ENCODE results near the gene KNCN. TPM values are rescaled to one million over a fixed set of nuclear protein-coding genes. Genes with fewer than 3 reads are reported as not detected.

KNCN gene
- total RNA-seq, 4 donors from 2014 or later: not detected

Other genes with a start within 250 kb of the KNCN start
- gene LRRC41, start 248.0 kb downstream of the KNCN start, total RNA-seq: 10 to 100 TPM; 76.3 to 99.2 (median 77.9) TPM
- 100 to 1,000 TPM; 415 to 695 (median 493) TPM for gene UQCRH, start 247.9 kb downstream of the KNCN start, total RNA-seq
- gene NSUN4, start 210.8 kb downstream of the KNCN start, total RNA-seq: 10 to 100 TPM; 15.5 to 22.5 (median 20.8) TPM
- gene FAAH, start 157.3 kb downstream of the KNCN start, total RNA-seq: 10 to 100 TPM in 1 of 4 donors, 1 to 10 TPM in 3; 5.2 to 15.6 (median 7.3) TPM
- gene DMBX1, start 61.8 kb downstream of the KNCN start, total RNA-seq: not detected
- 10 to 100 TPM; 23.7 to 63.5 (median 43.4) TPM for gene MKNK1, start 52.6 kb upstream of the KNCN start, total RNA-seq
- 10 to 100 TPM; 11.3 to 26.5 (median 23.3) TPM for gene MOB3C, start 65.2 kb upstream of the KNCN start, total RNA-seq
- gene ATPAF1, start 116.7 kb upstream of the KNCN start, total RNA-seq: 100 to 1,000 TPM in 3 of 4 donors, 10 to 100 TPM in 1; 76.6 to 173 (median 135) TPM
- gene TEX38, start 120.2 kb upstream of the KNCN start, total RNA-seq: not detected
- 10 to 100 TPM; 59.5 to 70.2 (median 62.8) TPM for gene EFCAB14, start 167.5 kb upstream of the KNCN start, total RNA-seq
- gene CYP4B1, start 247.4 kb upstream of the KNCN start, total RNA-seq: 10 to 100 TPM; 57.3 to 97.4 (median 70.0) TPM

All from gastrocnemius medialis (tissue), 4 donors.